Activated naive CD4-positive, alpha-beta T cell treated with anti-CD3 and anti-CD28 coated beads for 36 hours (primary cell): ENCODE results near the gene LRP11. TPM values are rescaled to one million over a fixed set of nuclear protein-coding genes. Genes with fewer than 3 reads are reported as not detected.

Experiments used
- CTCF ChIA-PET: fragments of 350-600 bp; sonication (Branson Sonifier 250); formaldehyde crosslinking; loops from one replicate; lab custom pipeline; 2021; ENCODE audit warnings: antibody characterized with exemption; lab: Charles Lee
- DNase-seq: peaks from one replicate; pipeline ENCODE4 v3.0.0-alpha.2; 2020
- H3K27ac Mint-ChIP-seq: one replicate; pipeline ENCODE4 v1.8.0; 2021; ENCODE audit warnings: mild to moderate bottlenecking, mixed read lengths
- H3K27me3 Mint-ChIP-seq: one replicate; pipeline ENCODE4 v1.8.0; 2021; ENCODE audit warnings: low read depth, mixed read lengths
- H3K36me3 Mint-ChIP-seq: one replicate; pipeline ENCODE4 v1.8.0; 2021; ENCODE audit warnings: low read depth, mixed read lengths
- H3K4me1 Mint-ChIP-seq: one replicate; pipeline ENCODE4 v1.8.0; 2021; ENCODE audit warnings: low read depth, mixed read lengths
- H3K4me3 Mint-ChIP-seq: one replicate; pipeline ENCODE4 v1.8.0; 2021; ENCODE audit warnings: mild to moderate bottlenecking, moderate library complexity, mixed read lengths
- H3K9me3 Mint-ChIP-seq: one replicate; pipeline ENCODE4 v1.8.0; 2021; ENCODE audit warnings: mixed read lengths
- intact Hi-C: fragments of 100-400 bp; cut with micrococcal nuclease; formaldehyde crosslinking; loops from one replicate; pipeline ENCODE4 v1.15.1; 2023
- total RNA-seq, 2 experiments: library from RNA; stranded (reverse); gene quantifications; one replicate each; pipeline ENCODE4 v1.2.3, GENCODE V29; 2021

Gene LRP11
- total RNA-seq, 2 experiments from 2014 or later: 4.6 to 4.7 TPM

DNA sequence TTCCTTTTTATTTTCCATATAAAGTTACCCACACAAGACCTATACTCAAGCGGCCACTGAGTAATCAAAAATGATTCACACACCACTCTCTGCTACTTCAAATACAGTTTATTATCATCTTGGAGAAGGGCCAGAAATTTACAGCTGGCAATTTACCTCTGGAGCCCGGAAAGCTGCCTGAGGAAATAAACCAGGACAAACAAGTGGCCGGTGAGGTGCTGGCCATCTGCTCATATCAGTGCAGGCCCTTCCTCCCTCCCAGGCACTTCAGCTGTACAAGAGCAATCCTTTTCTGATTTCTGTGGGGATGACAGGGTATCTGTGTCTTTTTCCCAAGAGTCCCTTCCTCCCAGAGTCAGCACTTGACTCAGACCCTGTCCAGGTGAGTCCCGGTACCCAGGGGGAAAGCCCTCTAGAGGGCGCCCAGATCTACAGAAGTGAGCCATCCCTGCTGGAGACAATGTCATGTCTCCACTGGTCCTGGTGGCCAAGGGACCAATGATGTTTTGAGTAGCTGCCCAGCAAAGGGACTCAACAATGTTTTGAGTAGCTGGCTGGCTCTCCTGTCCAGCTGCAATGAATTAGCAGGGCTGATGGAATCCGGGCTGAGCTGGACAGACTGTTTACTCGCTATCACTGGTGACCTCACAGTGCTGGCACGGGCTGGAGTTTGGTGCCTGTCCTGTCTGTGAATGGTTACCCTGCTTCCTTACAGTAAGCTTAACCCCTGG, 23.6 kb downstream of the LRP11 start:
- intact Hi-C loops: loop anchor here (1.0 kb wide), 2 partner anchors 25 to 86 kb away; no protein-coding TSS in a partner anchor
- peak; percentile 82 for DNase-seq
- Mint-ChIP-seq H3K4me3 (no peak overlapping the region), H3K27me3 (no peaks in the 10 kb centered on the region), H3K4me1 (no peaks in the 10 kb centered on the region), H3K36me3 (no peaks in the 10 kb centered on the region), H3K9me3 (no peaks in the 10 kb centered on the region), H3K27ac (no peak overlapping the region)
- CTCF ChIA-PET: interaction anchor here (0.5 to 3.0 kb wide), 15 partner anchors 10 to 133 kb away, joined by 3 to 17 read pairs (median 7); no protein-coding TSS in a partner anchor

DNA sequence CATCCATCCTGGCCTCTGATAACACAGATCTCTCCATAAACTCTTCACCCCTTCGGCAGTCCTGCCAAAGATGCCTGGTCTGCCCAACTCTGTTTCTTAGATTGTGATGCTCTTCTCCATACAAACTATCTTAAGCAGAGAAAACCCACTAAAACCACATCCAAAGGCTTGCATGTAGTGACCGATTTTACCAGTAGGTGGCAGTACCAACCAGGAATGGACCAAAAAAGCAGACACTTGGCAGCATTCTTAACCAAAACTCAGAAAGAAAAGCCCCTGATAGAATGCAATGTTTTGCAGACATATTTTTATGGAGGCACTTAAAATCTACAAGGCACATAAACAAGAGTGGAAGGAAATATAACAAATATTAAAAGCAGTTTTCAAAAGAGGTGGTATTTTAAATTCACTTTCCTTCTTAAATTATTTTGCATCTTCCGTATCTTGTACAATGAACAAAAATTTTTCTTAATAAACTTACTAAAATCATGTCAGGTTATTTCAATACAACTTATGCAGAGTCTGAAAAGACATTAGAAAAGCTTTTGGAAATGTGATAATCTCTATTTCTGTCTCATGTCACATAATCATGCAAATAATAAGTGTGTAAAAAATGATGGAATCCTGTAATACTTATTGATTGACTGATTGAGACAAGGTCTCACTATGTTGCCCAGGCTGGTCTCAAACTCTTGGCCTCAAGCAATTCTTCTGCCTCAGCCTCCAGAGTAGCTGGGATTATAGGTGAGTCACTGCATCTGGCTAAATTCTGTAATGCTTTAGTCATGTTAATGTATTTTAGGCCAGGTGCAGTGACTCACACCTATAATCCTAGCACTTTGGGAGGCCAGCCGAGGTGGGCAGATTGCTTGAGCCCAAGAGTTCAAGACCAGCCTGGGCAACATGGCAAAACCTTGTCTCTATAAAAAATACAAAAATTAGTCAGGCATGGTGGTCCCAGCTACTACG, 29.4 kb downstream of the LRP11 start:
- Mint-ChIP-seq H3K4me1 (peaks cover 2% of the 10 kb centered on the region), H3K4me3 (no peak overlapping the region), H3K27me3 (no peaks in the 10 kb centered on the region), H3K27ac (no peak overlapping the region), H3K36me3 (no peaks in the 10 kb centered on the region), H3K9me3 (no peaks in the 10 kb centered on the region)
- CTCF ChIA-PET: interaction anchor here (0.6 to 3.7 kb wide), 20 partner anchors 8 to 195 kb away, joined by 3 to 19 read pairs (median 3); partner anchors contain the start of genes LRP11 and RAET1G
- peak; percentile 87 for DNase-seq
- intact Hi-C loops: loop anchor here (1.0 to 5.0 kb wide), 4 partner anchors 31 to 287 kb away; partner anchors contain the start of gene PPIL4

GRCh38 chr6:149833651-149834050, 30.5 kb downstream of the LRP11 start:
- Mint-ChIP-seq H3K9me3 (no peaks in the 10 kb centered on the region), H3K36me3 (no peaks in the 10 kb centered on the region), H3K27ac (no peak overlapping the region), H3K27me3 (no peaks in the 10 kb centered on the region), H3K4me3 (no peak overlapping the region), H3K4me1 (peaks cover 2% of the 10 kb centered on the region)
- DNase-seq: no peak
- intact Hi-C loops: loop anchor here (1.0 to 5.0 kb wide), 4 partner anchors 32 to 286 kb away; partner anchors contain the start of gene PPIL4
- CTCF ChIA-PET: interaction anchor here (0.5 to 3.7 kb wide), 11 partner anchors 10 to 194 kb away, joined by 3 to 16 read pairs (median 3); partner anchors contain the start of gene RAET1G

- Mint-ChIP-seq H3K4me1 (peaks cover 2% of the 10 kb centered on the region), H3K4me3 (no peak overlapping the region), H3K9me3 (no peaks in the 10 kb centered on the region), H3K27ac (no peak overlapping the region), H3K36me3 (no peaks in the 10 kb centered on the region), H3K27me3 (no peaks in the 10 kb centered on the region)
- DNase-seq: no peak
- CTCF ChIA-PET: interaction anchor here (1.9 kb wide), 1 partner anchor 35 kb away, joined by 8 read pairs; no protein-coding TSS in a partner anchor
- intact Hi-C loops: loop anchor here (5.0 kb wide), 1 partner anchor 284 kb away; the partner anchor contains the start of gene PPIL4
Measured at GRCh38 chr6:149831308-149831820, 32.8 kb downstream of the LRP11 start.

GRCh38 chr6:149830731-149831307, 33.3 kb downstream of the LRP11 start:
- CTCF ChIA-PET: interaction anchor here (1.9 kb wide), 1 partner anchor 36 kb away, joined by 8 read pairs; no protein-coding TSS in a partner anchor

GRCh38 chr6:149825292-149825691, 38.9 kb downstream of the LRP11 start:
- H3K4me3 Mint-ChIP-seq: no peak overlapping the region

More at GRCh38 chr6:149830731-149831307, 33.3 kb downstream of the LRP11 start:
- DNase-seq: no peak
- H3K27ac Mint-ChIP-seq: no peak overlapping the region
- no peaks in the 10 kb centered on the region for H3K27me3 Mint-ChIP-seq
- intact Hi-C loops: loop anchor here (5.0 kb wide), 1 partner anchor 284 kb away; the partner anchor contains the start of gene PPIL4
- no peaks in the 10 kb centered on the region for H3K9me3 Mint-ChIP-seq
- H3K4me1 Mint-ChIP-seq: peaks cover 2% of the 10 kb centered on the region
- H3K4me3 Mint-ChIP-seq: no peak overlapping the region
- H3K36me3 Mint-ChIP-seq: no peaks in the 10 kb centered on the region

DNA sequence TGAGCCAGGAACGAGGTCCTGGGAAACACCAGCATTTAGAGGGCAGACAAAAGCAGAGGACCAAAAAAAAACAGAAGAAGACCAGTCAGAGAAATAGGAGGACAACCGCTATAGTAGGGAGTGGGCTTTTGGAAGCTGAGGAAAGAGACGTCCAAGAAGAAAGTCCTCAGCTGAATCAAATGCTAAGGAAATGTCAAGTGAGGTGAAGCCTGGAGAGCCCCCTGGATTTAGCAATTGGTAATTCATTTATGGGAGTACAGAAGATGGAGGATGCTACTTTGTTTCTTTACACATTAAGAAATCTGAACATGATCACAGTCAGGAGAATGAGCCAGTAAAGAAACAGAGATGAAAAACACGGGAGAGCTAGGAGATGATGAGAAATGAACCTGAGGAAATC, 41.1 kb downstream of the LRP11 start:
- Mint-ChIP-seq H3K27ac (no peak overlapping the region), H3K4me1 (no peaks in the 10 kb centered on the region), H3K36me3 (no peaks in the 10 kb centered on the region), H3K27me3 (no peaks in the 10 kb centered on the region), H3K4me3 (no peak overlapping the region), H3K9me3 (no peaks in the 10 kb centered on the region)
- intact Hi-C loops: loop anchor here (1.0 to 5.0 kb wide), 2 partner anchors 106 to 258 kb away; partner anchors contain the start of gene LATS1
- CTCF ChIA-PET: interaction anchor here (1.0 to 3.0 kb wide), 2 partner anchors 12 to 25 kb away, joined by 3 to 16 read pairs; no protein-coding TSS in a partner anchor
- DNase-seq: no peak

More at GRCh38 chr6:149825292-149825691, 38.9 kb downstream of the LRP11 start:
- CTCF ChIA-PET: interaction anchor here (3.0 to 4.9 kb wide), 2 partner anchors 10 to 14 kb away, joined by 16 to 17 read pairs; no protein-coding TSS in a partner anchor
- no peaks in the 10 kb centered on the region for H3K9me3 Mint-ChIP-seq
- no peaks in the 10 kb centered on the region for H3K4me1 Mint-ChIP-seq
- intact Hi-C loops: no loop called here
- H3K27me3 Mint-ChIP-seq: no peaks in the 10 kb centered on the region
- H3K27ac Mint-ChIP-seq: no peak overlapping the region
- no peaks in the 10 kb centered on the region for H3K36me3 Mint-ChIP-seq
- no peak for DNase-seq

GRCh38 chr6:149821492-149821891, 42.7 kb downstream of the LRP11 start:
- Mint-ChIP-seq H3K4me1 (no peaks in the 10 kb centered on the region), H3K27me3 (no peaks in the 10 kb centered on the region), H3K9me3 (no peaks in the 10 kb centered on the region), H3K4me3 (no peak overlapping the region), H3K27ac (no peak overlapping the region), H3K36me3 (no peaks in the 10 kb centered on the region)
- no peak for DNase-seq
- CTCF ChIA-PET: interaction anchor here (2.6 kb wide), 1 partner anchor 19 kb away, joined by 8 read pairs; no protein-coding TSS in a partner anchor
- intact Hi-C loops: loop anchor here (5.0 kb wide), 1 partner anchor 104 kb away; the partner anchor contains the start of gene LATS1

- Mint-ChIP-seq H3K27me3 (no peaks in the 10 kb centered on the region), H3K9me3 (no peaks in the 10 kb centered on the region), H3K27ac (no peak overlapping the region), H3K36me3 (no peaks in the 10 kb centered on the region), H3K4me1 (peaks cover 2% of the 10 kb centered on the region), H3K4me3 (no peak overlapping the region)
- CTCF ChIA-PET: interaction anchor here (2.6 kb wide), 1 partner anchor 20 kb away, joined by 8 read pairs; no protein-coding TSS in a partner anchor
- intact Hi-C loops: loop anchor here (5.0 kb wide), 1 partner anchor 103 kb away; the partner anchor contains the start of gene LATS1
- DNase-seq: no peak
Measured at GRCh38 chr6:149820506-149820905, 43.7 kb downstream of the LRP11 start.

GRCh38 chr6:149815788-149816187, 48.4 kb downstream of the LRP11 start:
- Mint-ChIP-seq H3K4me1 (peaks cover 2% of the 10 kb centered on the region), H3K27ac (no peak overlapping the region), H3K9me3 (no peaks in the 10 kb centered on the region), H3K36me3 (peaks cover 6% of the 10 kb centered on the region), H3K4me3 (no peak overlapping the region), H3K27me3 (no peaks in the 10 kb centered on the region)
- intact Hi-C loops: no loop called here
- no peak for DNase-seq
- CTCF ChIA-PET: interaction anchor here (0.6 to 0.7 kb wide), 2 partner anchors 65 to 263 kb away, joined by 4 read pairs; no protein-coding TSS in a partner anchor

DNA sequence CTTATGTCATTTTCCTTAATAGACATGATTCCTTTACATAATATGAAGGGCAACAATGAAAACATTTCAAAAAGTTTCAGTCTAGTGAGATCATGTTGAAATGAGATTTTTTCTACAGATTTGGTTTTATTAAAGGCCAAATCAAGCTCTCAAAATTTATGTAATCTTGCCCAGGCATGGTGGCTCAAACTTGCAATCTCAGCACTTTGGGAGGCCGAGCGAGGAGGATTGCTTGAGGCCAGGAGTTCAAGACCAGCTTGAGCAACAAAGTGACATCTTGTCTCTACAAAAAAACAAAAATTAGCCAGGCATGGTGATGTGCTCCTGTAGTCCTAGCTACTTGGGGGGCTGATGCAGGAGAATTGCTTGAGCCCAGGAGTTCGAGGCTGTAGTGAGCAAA, 50.8 kb downstream of the LRP11 start:
- H3K36me3 Mint-ChIP-seq: peaks cover 11% of the 10 kb centered on the region
- peaks cover 2% of the 10 kb centered on the region for H3K4me1 Mint-ChIP-seq
- no peak overlapping the region for H3K4me3 Mint-ChIP-seq
- DNase-seq: no peak
- CTCF ChIA-PET: interaction anchor here (1.0 to 1.1 kb wide), 2 partner anchors 28 to 188 kb away, joined by 3 to 5 read pairs; no protein-coding TSS in a partner anchor
- no peaks in the 10 kb centered on the region for H3K9me3 Mint-ChIP-seq
- no peaks in the 10 kb centered on the region for H3K27me3 Mint-ChIP-seq
- no peak overlapping the region for H3K27ac Mint-ChIP-seq
- intact Hi-C loops: no loop called here
